HG02884 (cell line): Measurements from ENCODE around the gene KLF3.
A peak's percentile ranks its signal among the peaks of the same experiment; 100 is the strongest.

Experiments used
- ATAC-seq: cut with Tn5 transposase; IDR thresholded peaks from one replicate; pipeline ENCODE4 v1.9.1; 2021; ENCODE audit warnings: mild to moderate bottlenecking, moderate library complexity; ENCODE audit not compliant: unreplicated experiment

Gene KLF3

DNA sequence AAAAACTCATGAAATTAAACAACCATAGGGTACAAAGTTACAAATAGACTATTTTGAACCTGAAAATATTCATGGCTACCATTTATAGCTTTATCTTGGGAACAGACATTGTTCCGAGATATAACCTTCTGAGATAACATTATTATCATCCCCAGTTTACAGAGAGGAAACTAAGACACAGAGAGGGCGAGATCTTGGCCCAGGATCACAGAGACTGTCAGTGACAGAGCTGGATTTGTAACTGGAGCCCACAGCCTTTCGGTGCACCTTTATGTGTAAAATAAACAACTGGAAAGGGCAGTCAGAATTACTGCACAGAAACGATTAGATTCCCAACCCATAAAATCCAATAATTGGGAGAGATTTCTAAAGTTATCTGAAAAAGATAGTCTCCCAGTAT, 28.4 kb downstream of the KLF3 start:
- no peak for ATAC-seq

DNA sequence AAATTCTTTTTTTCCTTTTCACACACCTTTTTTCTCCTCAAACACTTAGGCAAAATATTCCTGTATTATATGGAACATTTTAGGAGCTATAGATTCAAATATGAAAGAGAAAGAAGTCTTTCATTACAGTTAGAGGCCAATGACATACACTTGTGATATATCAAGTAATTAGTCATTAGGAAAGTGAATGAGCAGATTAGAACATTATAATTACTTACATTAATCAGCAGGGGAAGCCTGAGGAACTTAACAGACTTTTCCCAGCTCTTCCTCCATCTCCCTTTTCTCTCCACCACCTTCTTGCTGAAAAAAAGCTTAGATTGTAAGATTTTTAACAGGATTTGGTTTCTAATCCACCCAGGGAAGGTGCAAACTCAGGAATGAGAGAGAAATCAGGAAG, 29.6 kb downstream of the KLF3 start:
- no peak for ATAC-seq

GRCh38 chr4:38694330-38694729, 30.3 kb downstream of the KLF3 start:
- no peak for ATAC-seq

- no peak for ATAC-seq
Observed at GRCh38 chr4:38695809-38696208, 31.8 kb downstream of the KLF3 start.

DNA sequence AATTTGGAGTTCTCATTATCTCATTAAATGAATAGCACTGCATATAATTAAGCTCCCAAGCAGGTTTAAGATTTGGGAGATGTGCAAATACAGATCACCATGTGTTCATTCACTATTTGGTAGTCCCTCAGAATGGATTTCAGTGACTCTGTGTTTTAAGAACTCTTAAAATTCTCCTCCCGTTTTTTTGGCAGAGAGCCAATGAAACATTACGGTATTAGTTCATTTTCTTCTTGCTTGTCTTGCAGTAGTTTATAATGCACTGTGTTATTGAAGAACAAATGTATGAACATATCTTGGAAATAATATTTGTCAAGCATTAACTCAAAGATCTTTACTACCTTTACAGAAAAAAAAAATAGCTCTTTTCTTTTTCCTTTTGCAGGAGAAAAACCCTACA, 32.7 kb downstream of the KLF3 start:
- ATAC-seq: no peak

DNA sequence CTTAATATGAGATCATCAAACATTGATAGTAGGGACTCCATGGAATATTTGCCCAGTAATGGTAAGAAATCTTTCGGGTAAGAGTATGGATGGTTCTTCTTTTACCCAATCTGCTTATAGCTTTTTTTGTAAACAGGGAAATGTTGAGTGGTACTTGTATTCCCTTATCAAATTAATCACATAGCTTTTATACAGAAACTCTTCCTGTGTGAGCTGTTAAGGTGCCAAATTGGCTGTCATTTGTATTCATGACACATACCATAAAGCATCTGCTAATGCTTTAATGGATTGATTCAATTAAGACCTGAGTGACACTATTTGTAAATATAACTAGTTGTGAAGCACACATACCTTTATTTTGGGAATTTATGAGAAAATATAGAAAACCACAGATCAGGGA, 34.2 kb downstream of the KLF3 start:
- ATAC-seq: no peak

- no peak for ATAC-seq
Observed at GRCh38 chr4:38699112-38699511, 35.1 kb downstream of the KLF3 start.

DNA sequence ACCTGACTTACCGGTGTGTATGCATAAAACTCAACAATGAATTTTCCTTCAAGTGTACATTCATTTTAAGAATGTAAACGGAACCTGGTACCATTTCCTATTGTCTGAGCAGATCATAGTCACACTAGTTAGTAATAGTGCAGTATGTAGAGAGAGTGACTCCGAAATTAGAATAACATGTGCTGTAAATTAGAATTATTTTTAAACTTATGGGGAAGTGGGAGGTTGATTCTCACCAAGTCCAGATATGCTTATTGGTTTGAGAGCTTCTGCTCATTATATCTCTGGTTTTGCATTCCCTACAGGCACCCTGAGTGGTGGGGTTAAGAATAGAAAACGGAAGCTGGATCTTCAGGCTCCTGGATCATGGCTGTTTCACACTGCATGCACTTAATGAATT, 39.6 kb downstream of the KLF3 start:
- peak; percentile 47 for ATAC-seq

- no peak for ATAC-seq
Observed at GRCh38 chr4:38704622-38705154, 40.7 kb downstream of the KLF3 start.

DNA sequence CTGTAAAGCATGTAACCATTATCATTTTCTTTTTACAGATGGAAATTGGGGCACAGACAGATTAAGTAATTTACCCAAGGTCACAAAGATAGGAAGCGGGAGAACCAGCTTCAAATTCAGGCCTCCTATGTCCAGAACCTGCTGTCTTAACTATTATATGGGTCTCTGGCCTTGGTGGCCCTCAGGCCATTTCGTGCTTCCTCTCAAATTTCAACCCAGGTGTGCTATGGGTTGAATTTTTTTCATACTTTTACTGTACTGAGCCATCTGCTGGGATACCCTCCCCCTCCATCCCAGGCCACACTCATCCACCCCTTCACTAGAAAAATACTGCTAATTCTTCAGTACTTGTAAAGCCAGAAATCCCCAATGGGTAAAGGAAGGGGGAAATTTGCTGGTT, 42.3 kb downstream of the KLF3 start:
- no peak for ATAC-seq

GRCh38 chr4:38710053-38710452, 46.1 kb downstream of the KLF3 start:
- ATAC-seq: peak; percentile 86

DNA sequence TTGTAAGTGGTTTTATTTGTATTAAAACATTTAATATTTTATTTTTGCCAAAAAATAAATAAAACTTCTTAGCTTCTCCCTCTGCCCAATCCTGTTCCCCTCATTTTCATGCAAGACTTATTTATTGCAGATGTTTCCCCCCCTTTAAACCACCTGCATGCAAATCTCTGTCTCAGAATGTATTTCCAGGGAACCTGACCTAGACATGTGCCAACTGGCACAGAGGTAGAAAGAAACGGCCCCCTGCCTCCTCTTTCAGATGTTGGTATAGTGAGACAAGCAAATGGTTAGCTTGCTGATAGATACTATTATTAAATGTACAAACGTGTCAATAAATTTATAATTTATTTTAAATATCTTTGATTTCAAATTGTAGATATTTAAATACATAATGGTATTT, 47.1 kb downstream of the KLF3 start:
- no peak for ATAC-seq

GRCh38 chr4:38715050-38715449, 51.1 kb downstream of the KLF3 start:
- ATAC-seq: no peak

DNA sequence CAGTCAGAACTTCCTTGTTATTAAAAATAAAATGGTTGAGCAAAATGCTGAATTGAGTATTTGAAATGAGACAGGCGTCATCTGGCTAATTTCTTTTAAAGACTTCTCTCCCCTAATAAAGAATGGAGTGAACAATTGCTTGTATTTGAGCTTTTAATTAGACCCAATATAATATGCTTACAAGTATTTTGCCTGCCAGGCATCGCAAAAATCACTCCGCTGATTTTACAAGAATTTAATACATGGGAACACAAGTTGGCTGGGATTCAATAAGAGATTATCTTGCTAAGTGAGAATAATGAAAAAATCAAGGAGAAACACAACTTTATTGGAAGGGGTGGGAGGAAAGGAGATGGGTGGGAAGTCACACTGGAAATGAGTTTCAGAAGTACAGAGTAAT, 52.3 kb downstream of the KLF3 start:
- no peak for ATAC-seq

GRCh38 chr4:38717604-38718003, 53.6 kb downstream of the KLF3 start:
- ATAC-seq: no peak

GRCh38 chr4:38723114-38723513, 59.1 kb downstream of the KLF3 start:
- no peak for ATAC-seq

GRCh38 chr4:38723726-38724474, 59.9 kb downstream of the KLF3 start:
- ATAC-seq: no peak

DNA sequence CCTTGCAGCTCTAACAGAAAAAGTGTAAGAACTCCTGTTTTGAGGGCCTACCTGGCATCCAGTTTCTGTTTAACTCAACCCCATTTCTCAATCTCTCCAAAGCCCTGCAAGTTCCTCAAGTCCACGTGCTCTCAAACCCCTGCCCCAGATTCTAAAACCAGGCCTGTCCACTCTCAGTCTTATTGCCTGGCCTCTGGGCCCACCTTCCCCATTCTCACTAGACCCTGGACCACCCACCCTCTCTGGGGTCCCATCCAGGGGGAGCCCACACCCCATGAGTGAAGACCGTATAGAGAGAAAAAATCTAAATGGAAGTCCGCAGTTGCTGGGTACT, 60.4 kb downstream of the KLF3 start:
- no peak for ATAC-seq

DNA sequence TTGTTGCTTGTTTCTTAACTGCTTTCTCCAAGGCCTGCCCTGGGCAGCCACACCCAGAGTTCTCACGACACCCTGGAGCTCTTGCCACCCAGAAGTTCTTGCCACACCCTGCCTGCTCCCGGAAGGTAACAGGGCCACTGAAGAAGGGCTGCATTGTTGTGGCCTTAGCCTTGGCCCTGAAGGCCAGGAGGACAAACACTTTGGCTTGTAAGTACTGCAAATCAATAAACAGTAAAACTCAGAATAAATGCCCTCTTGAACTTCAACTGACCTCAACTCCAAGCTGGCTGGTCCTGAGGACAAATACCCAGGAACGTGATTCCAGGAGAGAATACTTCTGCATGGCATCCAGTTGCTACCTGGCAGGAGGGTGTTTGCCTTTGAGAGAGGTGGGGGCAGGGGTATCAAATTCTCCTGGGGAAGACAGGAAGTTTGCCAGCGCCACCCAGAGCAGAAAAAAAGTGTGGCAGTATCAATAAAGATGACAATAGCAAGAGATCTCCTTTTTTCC, 64.7 kb downstream of the KLF3 start:
- no peak for ATAC-seq

DNA sequence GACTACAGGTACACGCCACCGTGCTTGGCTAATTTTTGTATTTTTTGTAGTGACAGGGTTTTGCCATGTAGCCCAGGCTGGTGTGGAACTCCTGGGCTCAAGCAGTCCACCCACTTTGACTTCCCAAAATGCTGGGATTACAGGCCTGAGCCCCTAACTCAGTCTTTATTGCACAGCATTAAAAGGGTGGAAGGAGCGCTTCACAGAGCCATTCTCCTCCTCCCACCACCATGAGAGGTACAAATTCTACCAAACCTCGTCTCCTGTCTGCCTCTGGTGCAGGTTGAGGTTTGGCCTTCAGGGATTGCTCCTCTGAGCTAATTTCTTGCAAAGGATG, 66.5 kb downstream of the KLF3 start:
- no peak for ATAC-seq

DNA sequence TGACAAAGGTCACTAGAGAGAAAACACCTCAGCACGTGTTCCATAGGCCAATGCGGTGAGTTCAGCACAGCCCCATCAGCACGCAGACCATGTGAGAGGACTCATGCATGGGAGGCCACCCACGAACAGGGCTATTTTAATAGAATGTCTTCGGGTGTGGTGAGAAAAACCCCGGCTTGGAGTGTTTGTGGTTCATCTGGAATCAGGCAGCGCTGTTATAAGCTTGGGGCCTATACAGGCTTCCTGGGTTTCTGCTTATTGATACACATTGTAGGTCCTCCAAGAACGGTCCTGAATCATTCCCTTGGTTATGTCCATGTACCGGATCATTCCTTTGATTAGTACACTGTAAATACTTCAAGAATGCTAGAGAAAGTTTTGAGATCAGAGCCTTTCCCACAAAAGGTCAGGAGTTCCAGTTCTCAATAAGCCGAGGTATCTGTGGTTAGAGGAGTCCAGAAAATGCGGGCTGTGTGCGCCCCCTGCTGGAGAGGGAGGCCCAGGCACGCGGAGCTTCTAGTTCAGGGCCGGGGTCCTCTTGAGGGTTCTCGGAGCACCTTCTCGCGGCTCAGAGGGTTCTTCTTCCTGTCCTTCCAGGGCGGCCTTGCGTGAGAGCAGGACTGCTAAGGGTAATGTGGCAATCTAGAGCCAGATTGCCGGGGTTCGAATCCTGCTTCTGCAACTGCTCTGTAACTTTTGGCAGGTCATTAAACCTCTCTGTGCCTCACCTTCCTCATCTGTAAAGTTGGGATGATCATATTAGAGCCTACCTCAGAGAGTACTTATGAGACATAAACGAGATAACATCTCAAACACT, 67.0 kb downstream of the KLF3 start:
- ATAC-seq: peak; percentile 87

GRCh38 chr4:38733663-38734062, 69.7 kb downstream of the KLF3 start:
- ATAC-seq: no peak
